Activated CD8-positive, alpha-beta memory T cell treated with anti-CD3 and anti-CD28 coated beads, Interleukin-2, amount 50 U/mL, for 4 hours (primary cell): ENCODE results near the gene COL6A1.
"Not testable (repeated sequence)": the region's sequence is repeated elsewhere in the genome, so short reads cannot be mapped to it uniquely, and the experiment has no call there.

ENCODE experiments used
- DNase-seq: peaks from one replicate; pipeline ENCODE4 v3.0.0-alpha.2; 2020

COL6A1 gene

GRCh38 chr21:45969921-45970673 is 11.5 kb upstream of the COL6A1 start:
- DNase-seq = no peak

- DNase-seq = peak; percentile 65
Observed at GRCh38 chr21:45970674-45971615, 10.6 kb upstream of the COL6A1 start.

DNA sequence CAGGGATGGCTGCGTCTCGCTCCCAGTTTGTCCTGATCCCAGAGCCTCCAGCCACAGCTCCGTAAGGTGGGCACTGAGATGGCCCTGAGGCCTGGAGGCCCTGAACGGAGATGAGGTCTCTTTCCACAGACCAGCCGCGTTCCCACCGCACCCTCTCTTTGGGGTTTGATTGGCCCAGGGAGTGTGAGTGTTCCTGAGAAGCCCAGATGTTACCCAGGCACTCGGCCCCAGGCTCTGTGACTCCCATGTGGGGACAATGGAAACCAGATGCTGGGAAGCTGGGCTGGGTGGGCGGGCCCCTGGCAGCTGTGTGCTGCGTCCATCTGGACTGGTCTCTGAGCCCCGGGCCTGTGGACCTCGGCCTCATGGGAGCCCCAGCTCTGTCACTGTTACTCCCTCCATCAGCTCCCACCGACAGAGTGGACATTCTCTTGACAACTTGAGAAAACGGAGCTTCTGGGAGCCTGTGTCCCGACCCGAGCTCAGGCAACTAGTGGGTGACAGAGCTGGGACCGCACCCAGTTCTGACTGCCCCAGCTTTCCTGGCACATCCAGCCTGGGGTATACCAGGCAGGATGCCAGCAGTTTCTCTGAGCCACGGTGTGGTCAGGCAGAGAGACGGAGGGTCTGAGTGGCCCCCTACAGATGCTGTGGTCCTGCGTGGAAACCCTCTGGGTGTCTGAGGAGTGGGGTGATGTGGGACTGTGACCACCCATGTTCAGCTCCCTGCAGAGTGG is 9.8 kb upstream of the COL6A1 start:
- no peak for DNase-seq

DNA sequence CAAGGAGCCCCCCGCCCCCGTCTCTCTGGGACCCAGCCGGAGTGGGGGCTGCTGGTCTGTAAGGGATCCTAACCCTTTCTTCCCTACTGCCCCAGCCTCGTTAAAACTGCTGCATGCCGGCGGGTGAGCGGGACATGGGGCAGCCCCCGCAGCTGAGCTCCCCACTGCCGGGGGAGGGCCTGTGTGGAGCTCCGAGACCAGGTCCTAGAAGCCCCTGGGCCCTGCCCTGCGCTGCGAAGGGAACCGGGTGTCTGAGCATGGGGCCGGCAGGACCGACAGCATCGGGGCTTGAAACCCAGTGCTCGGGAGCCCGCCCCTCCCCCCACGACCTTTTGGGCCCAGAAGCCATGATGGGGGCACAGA is 9.2 kb upstream of the COL6A1 start:
- no peak for DNase-seq

DNA sequence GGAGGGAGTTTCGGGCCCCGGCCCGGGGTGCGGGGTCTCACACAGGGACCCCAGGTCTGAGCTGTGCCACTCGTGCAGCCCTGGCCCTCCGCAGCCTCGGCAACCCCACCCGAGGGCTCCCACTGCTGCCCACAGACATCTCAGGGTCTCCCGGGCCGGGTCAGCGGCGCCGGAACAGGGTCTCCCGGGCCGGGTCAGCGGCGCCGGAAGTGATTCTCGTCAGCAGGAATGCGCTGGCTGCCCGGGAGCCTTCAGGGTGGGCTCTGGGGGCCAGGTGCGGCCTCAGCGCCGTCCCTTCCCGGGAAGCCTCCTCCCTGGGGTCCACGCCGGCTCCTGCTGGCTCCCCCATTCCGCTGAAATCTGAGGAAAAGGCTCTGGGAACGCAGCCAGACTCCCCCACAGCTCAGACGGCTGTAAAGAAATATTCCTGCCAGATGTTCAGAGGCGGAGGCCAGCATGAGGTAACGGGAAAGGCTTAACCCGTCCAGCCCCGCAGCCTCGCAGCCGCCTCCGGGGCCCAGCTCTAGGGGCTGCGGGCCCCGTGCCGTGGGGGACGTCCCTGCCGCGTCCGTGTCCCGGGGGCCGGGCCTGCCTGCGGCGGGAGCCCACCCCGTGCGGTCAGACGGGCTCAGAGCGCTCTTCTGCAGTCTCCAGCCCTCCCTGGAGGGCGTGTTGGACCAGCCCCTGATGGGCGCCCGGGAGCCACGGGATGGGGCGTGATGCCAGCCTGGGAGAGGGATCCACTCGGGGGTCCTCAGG is 8.7 kb upstream of the COL6A1 start:
- no peak for DNase-seq

GRCh38 chr21:45973475-45974072 is 8.0 kb upstream of the COL6A1 start:
- DNase-seq = peak; percentile 87

- DNase-seq = no peak
Observed at GRCh38 chr21:45974073-45975019, 7.2 kb upstream of the COL6A1 start.

- DNase-seq = no peak
Observed at GRCh38 chr21:45975020-45975666, 6.4 kb upstream of the COL6A1 start.

DNA sequence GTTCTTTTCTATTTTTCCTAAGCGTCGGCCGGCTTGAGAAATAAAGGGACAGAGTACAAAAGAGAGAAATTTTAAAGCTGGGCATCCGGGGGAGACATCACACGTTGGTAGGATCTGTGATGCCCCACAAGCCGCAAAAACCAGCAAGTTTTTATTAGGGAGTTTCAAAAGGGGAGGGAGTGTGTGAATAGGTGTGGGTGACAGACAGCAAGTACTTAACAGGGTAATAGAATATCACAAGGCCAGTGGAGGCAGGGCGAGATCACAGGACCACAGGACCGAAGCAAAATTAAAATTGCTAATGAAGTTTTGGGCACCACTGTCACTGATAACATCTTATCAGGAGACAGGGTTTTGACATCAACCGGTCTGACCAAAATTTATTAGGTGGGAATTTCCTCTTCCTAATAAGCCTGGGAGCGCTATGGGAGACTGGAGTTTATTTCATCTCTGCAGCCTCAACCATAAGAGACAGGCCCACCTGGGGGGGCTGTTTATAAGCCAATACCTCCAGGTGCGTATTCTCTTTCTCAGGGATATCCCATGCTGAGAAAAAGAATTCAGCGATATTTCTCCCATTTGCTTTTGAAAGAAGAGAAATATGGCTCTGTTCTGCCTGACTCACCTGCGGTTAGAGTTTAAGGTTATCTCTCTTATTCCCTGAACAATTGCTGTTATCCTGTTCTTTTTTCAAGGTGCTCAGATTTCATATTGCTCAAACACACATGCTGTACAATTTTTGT is 5.7 kb upstream of the COL6A1 start:
- not testable (repeated sequence) for DNase-seq

DNA sequence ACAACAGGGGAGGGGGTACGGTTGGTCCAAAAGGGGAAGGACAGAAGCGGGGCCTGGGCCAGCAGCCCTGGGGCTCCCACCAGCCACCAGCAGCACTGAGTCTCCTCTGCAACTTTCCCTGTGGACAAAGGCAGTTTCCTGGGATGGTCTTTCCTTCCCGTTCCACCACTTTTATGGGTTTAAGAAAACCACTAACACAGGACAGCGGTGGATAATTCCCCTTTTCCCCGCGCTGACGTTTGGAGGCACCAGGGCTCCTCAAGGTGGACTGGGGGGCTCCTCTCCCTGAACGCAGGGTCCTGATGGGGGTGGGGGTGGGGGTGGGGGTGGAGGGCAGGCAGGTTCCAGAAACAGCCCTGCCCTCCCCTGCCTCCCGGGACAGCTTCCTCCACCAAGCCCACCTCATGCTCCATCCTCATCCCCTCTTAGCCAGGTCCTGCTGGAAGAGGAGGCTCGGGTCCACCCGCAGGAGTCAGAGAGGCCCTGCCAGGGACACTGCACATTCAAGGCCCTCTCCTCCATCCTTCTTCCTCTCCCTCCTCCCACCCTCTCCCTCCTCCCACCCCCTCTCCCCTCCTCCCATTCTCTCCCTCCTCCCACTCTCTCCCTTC is 4.8 kb upstream of the COL6A1 start:
- DNase-seq = no peak

- DNase-seq = no peak
Observed at GRCh38 chr21:45977396-45977795, 4.2 kb upstream of the COL6A1 start.

- no peak for DNase-seq
Observed at GRCh38 chr21:45979141-45979631, 2.4 kb upstream of the COL6A1 start.

- no peak for DNase-seq
Observed at GRCh38 chr21:45979651-45980050, 1.9 kb upstream of the COL6A1 start.

DNA sequence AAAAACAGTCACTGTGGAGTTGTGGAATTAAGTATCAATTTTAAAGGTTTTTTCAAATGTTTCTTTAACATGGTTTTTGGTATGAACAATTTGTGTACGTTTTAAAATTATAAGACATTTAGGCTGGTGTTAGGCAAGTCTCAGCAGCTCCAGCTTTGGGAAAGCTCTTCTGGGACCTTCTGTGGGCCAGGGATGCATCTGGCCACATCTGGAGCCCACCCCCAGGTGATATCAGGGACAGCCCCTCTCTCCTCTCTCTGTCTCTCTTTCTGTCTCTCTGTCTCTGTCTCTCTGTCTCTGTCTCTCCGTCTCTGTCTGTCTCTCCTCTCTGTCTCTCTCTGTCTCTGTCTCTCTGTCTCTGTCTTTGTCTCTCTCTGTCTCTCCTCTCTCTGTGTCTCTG is 1.3 kb upstream of the COL6A1 start:
- DNase-seq = no peak

GRCh38 chr21:45980697-45981096 is 873 bp upstream of the COL6A1 start:
- DNase-seq = no peak

GRCh38 chr21:45982092-45982757 is 655 bp downstream of the COL6A1 start:
- peak; percentile 18 for DNase-seq

- peak; percentile 17 for DNase-seq
Observed at GRCh38 chr21:45982758-45983648, 1.4 kb downstream of the COL6A1 start.

GRCh38 chr21:45983649-45983965 is 2.0 kb downstream of the COL6A1 start:
- DNase-seq = no peak
